HG02973 (cell line): ENCODE measurements around the gene ALX4.
A peak's percentile ranks its signal among the peaks of the same experiment; 100 is the strongest.

Source experiments
- ATAC-seq: cut with Tn5 transposase; IDR thresholded peaks from one replicate; pipeline ENCODE4 v1.9.1; 2021; ENCODE audit warnings: moderate library complexity; ENCODE audit not compliant: unreplicated experiment

Gene ALX4

DNA sequence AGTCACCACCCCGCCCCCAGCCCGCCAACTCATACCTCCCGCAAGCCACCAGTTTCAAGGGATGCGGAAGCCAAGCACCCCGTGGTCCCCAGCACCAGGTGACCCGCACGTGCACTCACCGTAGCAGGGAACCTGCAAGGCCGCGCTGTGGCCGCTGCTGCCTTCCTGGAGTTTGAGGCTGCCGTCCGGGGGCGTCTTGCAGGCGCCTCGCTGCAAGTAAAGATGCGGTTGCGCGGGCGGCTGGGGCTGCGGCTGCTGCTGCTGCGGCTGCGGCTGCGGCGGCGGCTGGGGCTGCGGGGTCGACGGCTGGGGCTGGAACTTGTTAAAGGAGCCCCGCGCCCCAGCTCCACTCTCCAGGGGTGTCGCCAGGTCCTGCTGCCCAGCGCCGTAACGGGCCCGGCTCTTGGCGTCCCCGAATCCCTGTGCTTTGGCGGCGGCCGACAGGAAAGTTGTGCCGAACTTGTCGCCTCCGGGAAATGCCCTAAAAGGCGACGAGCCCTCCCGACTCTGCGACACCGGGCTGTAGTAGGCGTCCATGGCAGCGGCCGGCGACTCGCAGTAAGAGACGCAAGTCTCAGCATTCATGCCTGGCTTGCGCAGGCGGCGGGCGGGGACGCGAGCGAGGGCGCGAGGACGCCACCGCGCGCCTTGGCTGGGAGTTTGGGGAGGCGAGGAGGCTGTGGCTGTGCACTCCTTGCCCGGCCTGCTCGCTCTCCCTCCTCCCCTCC lies at the start of gene ALX4:
ALX4 (minus strand) TSS at position 662 of the 728 bp plus-strand sequence; CDS start at position 585, 77 bp downstream.
- no peak for ATAC-seq

DNA sequence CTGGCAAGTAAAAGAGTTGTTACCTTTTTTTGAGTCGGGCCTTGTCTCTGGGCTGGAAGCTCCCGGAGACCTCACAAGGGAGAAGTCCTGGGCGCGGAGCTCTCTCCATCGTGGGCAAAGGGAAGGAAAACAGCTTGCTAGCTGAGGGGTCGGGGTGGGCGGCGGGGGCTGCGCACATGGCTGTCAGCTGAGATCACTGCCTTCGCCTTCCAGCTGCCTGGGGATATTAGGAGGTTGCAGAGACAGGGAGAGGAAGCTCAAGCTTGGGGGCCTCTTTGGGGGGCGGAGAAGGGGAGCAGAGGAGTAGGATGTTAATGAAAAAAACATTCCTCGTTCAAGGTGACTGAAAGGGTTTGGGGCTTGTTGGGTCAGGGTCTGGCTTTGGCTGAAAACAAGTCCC lies 49.2 kb upstream of the ALX4 start:
- no peak for ATAC-seq

DNA sequence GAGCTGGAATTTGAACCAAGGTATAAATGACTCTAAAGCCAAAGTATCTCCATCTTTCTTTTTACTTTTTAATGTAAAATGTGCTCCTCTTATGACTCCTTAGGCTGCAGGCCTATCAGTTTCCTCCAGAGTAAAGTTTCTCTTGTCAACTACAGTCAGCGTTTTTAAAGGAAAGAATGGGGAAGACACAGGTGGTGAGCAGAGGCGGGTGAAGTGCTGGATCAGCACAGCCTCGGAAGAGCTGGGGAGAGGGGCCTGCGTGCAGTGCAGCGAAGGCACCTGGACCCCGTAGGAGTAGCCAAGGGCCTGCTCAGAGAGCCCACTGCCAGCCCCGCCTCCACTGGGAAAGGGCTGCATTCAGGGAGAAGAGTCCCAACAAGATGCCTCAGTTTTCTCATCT lies 48.8 kb upstream of the ALX4 start:
- no peak for ATAC-seq

DNA sequence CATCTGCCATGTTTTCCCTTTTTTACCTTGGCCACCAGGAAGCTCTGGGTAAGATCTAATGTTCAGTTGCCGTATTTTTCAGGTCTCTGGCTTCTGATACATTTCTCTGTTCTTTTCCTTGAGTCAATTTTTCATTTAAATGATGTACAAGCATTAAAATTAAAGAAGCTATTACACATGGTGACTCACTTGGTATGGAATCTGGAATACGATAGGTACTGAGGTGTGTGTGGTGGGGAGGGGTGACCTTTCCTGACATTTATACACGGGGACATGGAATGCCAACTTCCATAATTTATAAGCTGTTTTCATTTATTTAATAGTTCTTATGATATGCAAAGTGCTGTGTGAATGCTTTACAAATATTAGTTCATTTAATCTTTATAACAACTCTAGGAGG lies 47.8 kb upstream of the ALX4 start:
- no peak for ATAC-seq

DNA sequence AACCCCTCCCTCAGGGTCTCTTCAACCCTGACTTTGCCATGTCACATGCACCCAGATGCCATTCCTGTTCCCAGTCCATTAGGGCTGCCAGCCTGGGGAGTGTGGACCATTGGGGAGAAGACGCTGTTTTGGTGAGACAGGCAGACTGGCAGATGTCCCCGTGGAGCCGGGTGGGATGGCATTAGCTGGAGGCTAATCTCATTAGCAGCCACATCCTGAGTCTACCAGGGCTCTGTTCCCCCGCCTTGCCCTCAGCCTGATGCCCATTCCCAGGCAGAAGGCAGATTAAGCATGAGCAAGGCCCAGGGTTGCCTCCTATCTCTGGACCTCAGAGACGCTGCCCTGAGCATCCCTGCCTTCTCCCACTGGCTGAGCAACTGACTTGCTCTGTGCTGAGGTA lies 46.4 kb upstream of the ALX4 start:
- no peak for ATAC-seq

DNA sequence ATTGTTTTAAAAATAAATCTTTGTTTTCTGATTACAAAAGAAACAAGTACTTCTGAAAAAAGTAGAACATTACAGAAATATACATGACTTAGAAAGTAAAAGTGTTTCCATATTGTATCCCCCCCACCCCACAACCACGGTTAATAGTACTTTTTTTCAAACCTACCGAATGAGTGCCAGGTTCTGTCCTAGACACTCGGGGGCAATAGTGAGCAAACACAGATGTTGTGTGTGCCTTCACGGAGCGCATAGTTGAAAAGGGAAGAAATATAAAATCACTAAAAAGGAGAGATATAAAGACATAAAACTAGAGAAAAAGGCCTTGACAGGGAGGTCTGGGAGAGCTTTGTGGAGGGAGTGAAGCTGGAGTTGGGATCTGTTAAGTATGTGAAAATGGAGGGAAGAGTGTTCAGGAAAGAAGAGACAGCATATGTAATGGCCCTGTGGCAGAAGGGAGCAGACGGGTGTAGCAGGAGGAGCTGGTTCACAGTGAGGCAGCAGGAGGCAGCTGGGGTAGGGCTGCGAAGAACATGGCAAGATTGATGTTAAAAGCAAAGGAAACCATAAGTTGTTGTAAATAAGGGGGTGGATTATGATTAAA lies 42.1 kb upstream of the ALX4 start:
- no peak for ATAC-seq

DNA sequence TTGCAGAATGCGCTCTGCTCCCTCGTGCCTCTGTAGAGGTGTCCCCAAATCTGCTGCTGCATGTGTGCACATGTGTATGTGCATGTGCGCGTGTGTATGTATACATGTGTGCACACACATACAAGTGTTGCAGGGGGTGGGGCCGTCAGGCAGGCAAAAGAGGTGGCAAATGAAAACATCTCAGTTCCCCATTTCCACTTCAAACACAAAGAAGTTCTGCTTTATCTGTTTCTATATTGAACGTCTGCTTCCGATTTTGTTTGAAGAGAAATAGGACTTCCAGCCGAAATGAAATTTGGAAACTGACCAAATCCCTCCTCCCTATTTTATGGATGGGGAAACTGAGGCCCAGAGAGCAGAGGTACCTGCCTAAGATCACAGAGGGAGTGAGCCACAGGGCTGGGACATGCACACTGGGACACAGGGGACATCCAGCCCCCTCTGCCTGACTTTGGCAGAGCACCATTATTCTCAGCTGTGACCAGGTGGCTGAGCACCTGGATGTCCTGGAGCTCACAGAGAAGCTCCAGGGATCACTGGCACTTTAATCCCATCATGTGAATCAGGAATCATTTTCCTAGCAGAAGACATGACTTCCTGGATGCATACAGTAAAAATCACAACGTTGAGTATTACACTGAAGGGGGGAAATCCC lies 41.2 kb upstream of the ALX4 start:
- ATAC-seq = peak; percentile 84

DNA sequence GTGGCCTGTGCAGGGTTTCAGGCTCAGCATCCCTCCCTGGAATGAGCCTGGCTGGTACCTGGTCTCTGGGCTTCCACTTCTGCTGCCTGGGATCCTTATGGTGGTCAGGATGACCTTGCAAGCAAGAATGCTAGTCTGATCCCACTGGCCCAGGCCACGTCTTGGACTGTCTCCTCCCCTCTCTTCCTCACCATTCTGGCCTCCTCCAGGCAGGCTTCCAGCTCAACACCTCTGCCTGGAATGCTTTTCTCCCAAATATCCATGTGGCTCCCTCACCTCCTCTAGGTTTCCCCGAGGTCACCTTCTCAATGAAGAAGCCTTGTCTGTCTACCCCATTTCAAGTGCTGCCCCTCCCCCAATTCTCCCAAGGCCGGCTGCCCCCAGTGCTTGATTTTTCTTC lies 39.4 kb upstream of the ALX4 start:
- ATAC-seq = no peak

DNA sequence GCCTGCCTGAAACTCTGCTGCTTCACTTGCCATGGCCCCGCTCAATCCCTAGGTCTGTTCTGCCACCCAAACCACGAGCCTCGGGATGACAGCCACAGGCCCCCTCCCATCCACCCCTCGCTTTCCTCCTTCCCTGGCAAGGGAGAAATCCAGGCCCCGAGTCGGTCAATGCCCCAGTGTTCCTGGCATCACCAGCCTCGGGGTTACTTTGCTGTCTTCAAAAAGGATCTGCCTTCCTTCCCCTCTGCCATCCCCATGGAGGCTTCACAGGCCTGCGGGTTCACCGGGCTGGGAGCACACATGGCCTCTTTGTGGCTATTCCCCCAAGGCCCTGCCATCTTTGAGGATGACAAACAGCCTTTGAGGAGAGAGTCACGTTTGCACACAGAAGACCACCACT lies 38.8 kb upstream of the ALX4 start:
- ATAC-seq = no peak

DNA sequence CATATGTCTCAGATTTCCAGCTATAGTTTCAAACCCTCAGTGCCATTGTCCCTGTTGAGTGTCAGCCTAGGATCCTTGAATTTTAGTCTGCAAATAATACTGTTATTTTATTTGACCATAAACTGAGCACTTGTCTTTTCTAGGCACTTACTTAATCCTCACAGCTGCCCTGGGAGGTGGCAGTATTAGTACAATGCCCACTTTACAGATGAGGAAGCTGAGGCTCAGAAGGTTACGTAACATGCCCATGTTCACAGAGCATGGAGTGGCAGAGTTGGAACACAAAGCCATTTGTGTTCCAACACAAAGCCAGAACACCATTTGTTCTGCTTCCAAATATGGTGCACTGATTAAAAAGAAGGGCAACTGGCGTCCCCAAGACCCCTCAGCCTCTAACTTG lies 38.2 kb upstream of the ALX4 start:
- no peak for ATAC-seq

DNA sequence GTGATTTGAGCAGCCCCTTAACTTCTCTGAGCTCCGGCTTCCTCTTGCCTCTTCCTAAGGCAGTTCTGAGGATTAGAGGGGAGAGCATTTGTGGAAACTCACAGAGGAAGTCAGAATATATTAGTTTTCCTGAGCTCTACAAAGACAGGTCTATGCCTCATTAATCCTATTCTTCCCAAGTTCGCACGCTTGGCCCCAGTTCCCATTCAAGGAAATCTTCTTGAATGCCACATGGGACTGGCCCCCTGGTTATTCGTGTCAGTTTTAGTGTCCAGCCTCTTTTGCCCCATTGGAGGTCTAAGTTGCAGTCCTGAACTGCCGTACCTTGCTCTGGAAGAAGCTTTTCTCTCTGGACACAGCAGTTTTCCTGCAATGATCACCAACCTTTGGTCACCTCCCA lies 37.6 kb upstream of the ALX4 start:
- ATAC-seq = no peak

DNA sequence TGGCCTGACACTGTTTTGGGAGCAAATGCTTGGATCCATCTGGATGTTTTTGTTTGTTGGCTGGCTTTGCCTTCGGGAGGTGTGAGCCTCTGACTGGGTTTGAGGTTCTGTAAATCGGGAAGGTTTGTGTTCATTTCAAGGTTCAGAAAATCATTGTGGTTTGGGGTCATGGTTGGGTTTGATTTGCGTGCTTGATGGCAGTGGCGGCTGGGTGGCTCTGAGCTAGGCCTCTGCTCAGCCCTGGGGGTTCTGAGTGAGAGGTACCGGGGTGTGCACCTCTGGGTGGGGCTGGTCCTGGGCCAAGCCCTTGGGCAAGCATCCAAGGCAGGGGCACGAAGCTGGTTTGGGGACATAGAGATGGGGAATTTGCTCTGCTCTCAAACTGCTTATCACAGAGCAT lies 37.0 kb upstream of the ALX4 start:
- no peak for ATAC-seq

DNA sequence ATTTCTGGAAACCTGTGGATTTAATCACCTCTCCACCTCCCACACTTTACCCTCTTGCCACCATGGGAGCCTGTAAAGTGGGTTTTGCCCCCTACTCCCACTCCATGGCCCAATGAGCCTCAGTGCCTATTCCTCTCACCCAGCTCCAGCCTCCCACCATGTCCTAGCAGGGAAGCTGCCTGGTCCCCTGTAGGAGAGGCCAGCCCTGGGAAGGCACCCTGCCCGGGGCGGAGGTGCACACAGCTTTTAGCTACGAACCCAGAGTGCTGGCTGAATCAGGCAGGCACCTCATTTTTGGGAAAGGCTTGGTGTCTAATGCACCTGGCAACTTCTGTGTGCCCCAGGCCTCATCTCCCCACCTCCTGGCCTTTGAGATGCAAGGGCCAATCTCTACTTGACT lies 35.8 kb upstream of the ALX4 start:
- ATAC-seq = no peak

DNA sequence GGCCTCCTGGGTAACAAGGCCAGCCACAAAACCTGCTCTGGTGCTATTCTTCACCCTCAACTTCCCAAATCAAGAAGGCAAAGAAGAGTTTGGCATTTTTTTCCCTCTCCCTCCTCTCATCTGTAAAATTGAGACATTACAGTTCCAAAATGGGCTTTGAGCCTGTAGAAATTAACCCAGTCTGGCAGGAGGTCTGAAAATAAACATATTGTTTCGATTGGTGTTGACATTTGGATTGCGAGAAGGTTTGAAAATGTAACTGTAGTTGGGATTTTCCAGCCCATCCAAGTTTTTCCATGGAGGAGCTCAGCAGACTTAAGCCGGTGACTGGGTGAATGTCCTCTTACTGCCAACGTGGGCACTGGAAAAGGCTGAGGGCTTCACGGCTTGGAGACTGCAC lies 35.0 kb upstream of the ALX4 start:
- ATAC-seq = no peak

DNA sequence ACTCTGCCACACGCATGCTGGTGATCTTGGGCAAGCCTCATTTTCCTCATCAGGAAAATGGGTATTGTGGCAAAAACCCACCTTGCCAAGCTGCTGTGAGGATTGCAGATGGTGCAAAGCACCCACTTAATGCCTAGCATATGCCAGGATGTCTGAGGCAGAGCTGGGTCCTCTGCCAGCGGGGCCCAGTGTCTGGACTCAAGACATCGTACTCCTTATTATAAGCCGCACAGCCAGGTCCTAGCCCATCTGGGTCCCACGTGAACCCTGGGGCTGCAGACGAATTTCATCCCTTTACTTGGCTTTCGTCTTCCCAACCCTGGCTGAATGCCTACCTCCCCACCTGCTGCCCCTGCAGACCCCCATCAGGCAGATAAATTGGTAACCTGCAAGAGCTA lies 34.5 kb upstream of the ALX4 start:
- no peak for ATAC-seq

DNA sequence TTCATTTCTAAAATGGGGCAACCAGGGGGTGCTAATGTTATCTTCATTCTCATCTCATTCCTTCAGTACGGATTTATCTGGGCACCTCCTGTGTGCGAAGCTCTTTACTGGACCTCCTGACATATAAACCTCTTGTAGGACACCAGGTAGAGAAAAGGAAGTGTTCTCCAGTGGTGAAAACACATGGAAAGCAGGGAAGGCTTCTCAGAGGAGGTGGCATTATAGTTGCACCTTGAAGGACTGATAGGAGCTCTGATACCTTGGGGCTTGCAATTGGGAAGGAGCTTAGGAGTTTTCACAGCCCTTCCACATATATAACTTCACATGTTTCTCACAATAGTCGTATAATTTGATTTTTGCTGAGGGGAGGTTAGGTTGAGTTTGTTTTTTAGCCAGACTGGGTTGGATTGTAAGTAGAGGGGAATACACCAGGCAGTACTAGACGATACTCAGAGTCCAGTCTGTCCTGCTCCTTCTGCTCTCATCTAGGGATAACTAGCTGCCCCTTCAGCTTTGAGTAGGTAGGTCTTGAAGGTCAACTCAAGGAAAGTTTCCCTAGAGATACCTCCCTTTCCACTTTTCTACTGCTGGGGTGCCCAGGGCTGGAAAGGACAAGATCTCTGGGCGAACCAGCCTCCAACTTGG lies 34.0 kb upstream of the ALX4 start:
- no peak for ATAC-seq

DNA sequence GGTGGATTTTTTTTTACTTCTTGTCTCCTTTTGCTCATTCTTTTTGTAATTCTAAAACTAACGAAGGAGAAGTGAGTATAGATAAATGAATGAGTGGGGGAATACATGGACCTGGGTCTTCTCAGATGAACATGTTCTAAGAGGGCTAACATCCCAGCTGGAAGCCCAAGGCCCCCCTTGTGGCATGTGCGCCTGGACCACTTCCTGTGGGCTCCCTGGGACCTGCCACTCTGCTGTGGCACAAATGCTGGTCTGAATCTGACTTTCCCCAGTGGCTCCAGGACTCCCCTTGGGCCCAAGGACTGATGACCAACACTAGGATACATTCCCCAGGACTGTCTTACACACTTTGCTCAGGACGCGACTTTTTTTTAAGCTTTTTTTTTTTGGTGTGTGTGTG lies 32.7 kb upstream of the ALX4 start:
- no peak for ATAC-seq

DNA sequence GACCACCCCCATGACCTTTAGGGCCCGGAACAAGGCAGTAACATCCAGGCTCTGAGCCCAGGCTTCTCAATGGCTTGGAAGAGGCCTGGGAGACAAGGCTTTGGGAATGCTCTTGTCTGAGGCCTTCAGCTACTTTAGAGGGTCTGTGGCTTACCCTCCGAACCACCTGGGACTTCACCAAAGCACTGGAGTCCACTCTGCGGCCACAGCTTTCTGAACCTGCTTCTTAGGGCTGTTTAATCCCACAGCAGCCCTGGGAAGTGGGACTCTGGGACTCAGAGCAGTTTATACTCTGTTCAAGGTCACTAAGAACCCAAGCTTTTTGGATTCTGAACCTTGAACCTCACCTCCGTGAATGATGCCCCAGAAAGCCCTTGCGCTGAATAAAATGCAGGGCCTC lies 30.7 kb upstream of the ALX4 start:
- no peak for ATAC-seq

DNA sequence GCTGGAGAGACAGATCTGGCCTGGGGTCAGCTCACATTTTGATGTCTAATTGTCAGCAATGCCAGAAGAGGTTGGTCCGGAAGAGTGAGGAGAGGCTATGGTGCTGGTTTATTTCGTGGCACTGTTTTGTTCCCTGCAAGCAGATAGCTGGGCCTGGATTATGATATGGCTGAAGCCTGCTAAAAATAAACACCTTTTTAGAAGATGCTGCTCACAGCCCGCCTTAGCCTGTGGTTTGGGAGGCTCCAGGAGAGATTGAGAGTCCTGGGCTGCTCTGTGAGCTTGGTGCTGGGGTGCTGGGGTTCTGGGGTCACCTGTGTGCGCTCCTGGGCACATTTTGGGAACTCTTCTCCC lies 29.6 kb upstream of the ALX4 start:
- ATAC-seq = no peak

DNA sequence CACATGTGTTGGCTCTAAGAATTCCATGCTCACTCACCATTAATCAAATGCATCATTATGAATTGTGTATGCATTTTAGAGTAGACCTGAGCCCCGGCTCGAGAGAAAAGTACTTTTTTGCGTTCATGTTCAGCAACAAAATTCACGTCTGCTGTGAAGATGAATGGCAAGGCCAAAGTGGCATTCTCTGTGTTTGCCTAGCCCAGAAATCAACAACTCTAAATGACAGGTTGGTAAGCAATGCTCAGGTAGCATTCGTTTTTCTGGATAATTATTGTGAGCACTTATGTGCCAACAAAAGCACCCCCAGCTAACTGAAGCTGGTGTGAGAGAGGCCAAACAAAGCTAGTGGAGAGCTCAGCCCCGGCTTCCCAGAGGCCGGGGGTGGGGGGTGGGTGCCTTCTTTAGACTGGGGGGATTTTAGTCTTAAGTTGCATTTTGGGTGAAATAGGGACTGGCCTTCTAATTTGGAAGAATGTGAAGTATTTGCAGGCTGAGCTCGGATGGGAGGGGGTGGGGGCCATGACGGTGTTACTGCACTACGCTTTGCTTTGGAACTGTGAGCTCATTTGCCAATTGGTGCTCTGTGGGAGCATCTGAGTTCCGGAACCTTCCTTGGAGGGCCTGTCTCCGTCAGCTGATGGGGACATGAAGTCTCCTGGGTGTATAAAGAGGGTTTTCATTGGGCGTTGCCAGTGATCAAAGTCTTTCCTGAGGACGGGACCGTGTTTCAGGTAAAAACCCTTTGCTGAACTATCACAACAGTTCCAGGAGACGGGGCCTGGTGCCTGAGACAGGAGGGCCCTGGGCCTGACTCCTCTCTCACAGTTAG lies 29.0 kb upstream of the ALX4 start:
- no peak for ATAC-seq

DNA sequence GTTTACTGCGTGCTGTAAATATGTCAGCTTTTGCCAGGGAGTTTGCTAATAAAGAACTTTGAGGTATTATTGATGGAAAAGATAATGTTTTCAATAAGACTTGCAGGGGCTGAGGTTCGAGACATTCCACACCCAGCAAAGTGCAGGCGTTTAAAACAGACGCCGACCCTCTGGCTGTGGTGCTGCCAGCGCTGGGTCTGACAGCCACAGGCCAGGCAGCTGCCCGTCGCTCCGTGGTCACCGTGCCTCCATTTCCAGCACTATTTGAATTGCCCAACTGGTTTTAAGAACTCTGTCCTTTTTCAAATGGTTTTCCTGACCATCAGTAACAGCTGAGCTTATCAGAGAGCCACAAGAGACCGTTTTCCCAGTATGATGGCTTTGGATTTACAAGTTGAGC lies 28.1 kb upstream of the ALX4 start:
- ATAC-seq = no peak
